Measurements from ENCODE around the gene SELL.
"Not testable (repeated sequence)": the region's sequence is repeated elsewhere in the genome, so short reads cannot be mapped to it uniquely, and the experiment has no call there.

Gene SELL

GRCh38 chr1:169667227-169667639, 44.2 kb downstream of the SELL start:
- DNase-seq (ENCODE audit: low read depth): not testable (repeated sequence)

- DNase-seq (ENCODE audit: low read depth): not testable (repeated sequence)
Measured at GRCh38 chr1:169662680-169663079, 48.7 kb downstream of the SELL start.

- DNase-seq (ENCODE audit: low read depth): not testable (repeated sequence)
Measured at GRCh38 chr1:169661066-169661465, 50.4 kb downstream of the SELL start.

- DNase-seq (ENCODE audit: low read depth): not testable (repeated sequence)
Measured at GRCh38 chr1:169658777-169659176, 52.6 kb downstream of the SELL start.

- no peak for DNase-seq (ENCODE audit: low read depth)
Measured at GRCh38 chr1:169653873-169654272, 57.5 kb downstream of the SELL start.

GRCh38 chr1:169651035-169651434, 60.4 kb downstream of the SELL start:
- no peak for DNase-seq (ENCODE audit: low read depth)

GRCh38 chr1:169650551-169650950, 60.9 kb downstream of the SELL start:
- no peak for DNase-seq (ENCODE audit: low read depth)

- DNase-seq (ENCODE audit: low read depth): no peak
Measured at GRCh38 chr1:169648709-169649108, 62.7 kb downstream of the SELL start.

GRCh38 chr1:169648187-169648586, 63.2 kb downstream of the SELL start:
- DNase-seq (ENCODE audit: low read depth): no peak

GRCh38 chr1:169647512-169647911, 63.9 kb downstream of the SELL start:
- no peak for DNase-seq (ENCODE audit: low read depth)

GRCh38 chr1:169644297-169644696, 67.1 kb downstream of the SELL start:
- DNase-seq (ENCODE audit: low read depth): no peak
